Midbrain (tissue), 1 donor: Measurements from ENCODE around the gene KCNQ4.

Source experiments
- DNase-seq: peaks from one replicate; lab custom pipeline; 2025; lab: John Stamatoyannopoulos, UW

KCNQ4 gene

DNA sequence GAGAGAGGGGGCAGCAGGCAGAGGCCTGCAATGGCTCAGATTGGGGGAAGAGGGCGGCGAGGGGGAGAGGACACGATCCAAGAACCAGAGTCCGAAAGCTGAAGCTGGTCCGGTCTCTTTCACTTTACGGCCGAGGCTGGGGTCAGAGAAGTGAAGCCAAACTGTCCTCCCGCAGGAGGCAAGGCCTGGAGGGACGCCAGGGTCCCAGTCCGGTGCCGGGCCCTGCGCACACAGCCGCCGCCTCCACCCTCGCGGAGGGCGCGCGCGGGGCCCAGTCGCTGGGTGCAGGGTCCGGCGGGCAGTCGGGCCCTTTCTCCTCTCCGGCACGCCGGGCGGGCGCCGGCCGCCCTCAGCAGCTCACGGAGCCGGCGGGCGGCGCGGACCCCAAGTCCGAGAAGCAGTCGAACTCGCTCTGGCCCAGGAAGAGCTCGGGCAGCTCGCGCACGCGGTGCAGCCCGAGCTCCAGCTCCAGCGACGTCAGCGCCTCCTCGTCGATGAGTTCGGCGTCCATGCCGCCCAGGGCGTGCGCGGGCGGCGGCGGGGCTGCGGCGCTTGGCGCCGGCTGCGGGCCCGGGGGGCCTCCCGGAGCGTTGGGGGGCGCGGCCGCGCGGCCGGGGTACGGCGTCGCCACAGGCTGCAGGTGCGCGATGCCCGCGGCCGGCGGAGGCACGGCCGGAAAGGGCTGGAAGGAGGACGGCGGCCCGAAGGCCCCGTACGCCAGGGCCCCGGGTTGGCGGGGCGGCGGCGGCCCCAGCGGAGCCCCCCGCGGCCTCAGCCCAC lies 77.8 kb downstream of the KCNQ4 start:
- no peak for DNase-seq

DNA sequence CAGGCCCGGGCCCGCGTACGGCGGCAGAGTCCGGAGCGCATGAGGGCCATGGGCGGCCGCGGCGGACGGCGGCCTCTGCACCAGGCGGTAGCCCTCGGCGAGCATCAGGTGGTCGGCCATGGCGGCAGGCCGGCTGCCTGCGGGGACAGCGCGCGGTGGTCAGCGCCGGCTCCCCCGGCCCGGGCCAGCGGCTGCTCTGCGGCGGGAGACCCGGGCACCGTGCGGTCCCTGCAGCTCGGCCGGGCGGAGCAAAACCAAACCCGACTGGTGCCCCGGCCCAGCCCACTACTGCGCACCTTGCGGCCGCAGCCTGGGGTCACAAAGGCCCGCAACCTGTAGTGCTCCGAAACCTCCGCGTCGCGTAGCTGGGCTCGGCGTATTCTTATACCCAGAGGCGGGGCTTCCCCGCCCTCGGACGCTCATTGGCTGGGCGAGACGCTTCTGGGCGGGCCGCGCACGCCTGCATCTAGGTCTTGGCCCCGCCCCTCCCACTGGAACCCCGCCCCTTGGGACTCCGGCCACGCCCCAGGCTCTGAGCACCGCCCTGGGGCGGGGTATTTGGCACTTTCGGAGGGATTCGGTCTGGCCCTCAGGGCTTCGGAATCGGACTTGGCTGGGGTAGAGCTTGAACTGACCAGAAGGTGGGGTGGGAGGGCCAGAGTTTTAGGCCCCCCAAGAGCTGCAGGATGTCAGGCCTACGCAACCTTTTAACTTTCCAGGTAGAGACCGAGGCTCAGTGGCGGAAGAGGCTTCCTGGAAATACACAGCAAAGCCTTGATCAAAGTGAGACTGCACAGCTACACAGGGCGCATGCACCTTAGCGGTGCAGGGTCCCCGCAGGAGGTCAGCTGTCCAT lies 78.6 kb downstream of the KCNQ4 start, which contains the start of gene CITED4:
Gene CITED4, minus strand, starts transcription at position 356 of the 856 bp plus-strand sequence. Its CDS starts 236 bp downstream, at position 120.
- peak; percentile 95 for DNase-seq

DNA sequence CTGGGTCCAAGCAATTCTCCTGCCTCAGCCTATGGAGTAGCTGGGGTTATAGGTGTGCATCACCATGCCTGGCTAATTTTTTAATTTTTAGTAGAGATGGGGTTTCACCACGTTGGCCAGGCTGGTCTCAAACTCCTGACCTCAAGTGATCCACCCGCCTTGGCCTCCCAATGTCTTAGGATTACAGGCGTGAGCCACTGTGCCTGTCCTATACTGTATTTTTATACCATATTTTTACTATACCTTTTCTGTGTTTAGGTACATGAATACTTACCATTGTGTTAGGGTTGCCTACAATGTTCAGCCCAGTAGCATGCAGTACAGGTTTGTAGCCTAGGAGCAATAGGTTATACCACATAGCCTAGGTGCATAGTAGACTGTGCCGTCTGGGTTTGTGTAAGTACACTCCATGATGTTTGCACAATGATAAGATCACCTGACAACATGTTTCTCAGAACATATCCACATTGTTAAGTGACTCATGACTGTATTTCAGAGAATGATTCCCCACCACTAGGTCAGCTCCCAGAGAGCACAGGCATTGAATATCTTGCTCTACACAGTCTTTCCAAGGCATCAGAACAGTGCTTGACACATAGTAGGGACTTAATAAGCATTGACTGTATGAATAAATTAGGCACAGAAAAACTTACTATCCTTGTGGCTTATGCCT lies 84.6 kb downstream of the KCNQ4 start:
- no peak for DNase-seq

DNA sequence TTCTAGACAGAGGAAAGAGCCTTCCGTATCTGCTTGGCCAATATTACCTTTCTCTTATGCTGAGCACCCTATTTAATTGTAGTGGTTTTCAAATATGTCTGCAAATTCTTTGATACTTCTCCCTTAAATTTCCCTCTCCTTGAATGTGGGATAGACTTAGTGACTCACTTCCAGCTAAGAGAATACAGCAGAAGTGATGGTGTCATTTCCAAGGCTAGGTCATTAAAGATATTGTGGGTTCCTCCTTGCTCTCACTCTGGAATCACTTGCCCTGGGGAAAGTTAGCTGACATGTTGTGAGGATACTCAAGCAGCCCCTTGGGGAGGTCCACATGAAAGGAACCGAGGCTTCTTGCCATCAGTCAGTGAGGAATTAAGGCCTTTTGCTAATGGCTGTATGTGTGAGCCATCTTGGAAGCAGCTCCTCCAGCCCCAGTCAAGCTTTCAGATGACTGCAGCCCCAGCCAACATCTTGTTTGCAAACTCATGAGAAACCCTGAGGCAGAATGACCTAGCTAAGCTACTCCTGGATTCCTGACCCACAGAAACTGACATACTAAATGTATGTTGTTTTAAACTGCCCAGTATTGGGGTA lies 86.6 kb downstream of the KCNQ4 start:
- no peak for DNase-seq

DNA sequence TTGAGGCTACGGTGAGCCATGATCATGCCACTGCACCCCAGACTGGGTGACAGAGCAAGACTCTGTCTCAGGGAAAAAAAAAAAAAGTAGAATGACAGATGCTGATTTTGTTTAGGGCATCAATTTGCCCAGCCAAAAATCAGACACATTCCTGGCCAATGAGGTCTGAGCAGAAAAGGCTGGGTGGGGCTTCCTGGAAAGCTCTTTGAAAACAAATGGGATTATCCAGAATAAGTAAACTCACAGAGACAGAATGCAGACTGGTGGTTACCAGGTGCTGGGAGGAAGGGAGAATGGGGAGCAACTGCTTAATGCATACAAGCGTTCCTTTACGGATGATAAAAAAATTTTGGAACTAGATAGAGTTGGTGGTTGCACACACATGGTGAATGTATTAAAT lies 88.7 kb downstream of the KCNQ4 start:
- DNase-seq, result no peak

DNA sequence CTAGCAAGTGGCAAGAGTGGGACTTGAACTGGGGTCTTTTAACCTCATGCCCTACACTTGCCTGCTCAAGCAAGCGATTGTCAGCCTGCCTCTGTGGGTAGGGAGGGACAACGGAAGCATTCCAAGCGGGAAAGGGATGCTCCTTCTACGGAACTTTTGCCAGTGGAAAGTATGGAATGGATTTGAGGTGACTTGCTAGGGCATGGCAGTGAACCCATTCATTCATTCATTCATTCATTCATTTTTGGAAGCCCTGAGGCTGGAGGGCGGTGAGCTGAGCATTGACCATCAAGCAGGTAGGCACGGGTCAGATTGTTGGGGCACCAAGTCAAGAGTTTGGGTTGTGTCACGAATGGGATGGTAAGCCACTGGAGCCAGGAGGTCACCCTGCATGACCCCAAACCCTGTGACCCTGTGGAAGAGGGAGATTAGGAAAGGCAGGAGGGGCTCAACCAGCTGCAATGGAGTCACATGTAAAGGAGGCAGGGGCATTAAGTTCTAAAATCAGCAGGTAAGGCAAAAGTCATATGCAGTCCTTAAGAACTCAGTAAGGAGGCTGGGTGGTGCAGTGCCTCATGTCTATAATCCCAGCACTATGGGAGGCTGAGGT lies 90.4 kb downstream of the KCNQ4 start:
- DNase-seq, result no peak

DNA sequence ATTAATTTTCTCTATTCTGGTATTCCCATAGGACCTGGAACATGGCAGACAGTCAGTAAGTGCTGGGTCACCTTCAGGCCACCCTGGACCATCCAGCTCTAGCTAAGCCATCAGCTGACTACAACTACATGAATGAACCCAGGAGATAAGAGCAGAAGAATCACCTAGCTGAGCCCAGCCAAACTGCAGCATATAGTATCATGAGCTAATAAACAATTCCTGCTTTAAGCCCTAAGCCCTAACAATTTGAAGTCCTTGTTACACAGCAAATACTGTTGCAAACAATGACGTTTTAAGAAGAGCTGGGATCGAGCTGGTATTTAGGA lies 92.8 kb downstream of the KCNQ4 start:
- DNase-seq, result no peak

DNA sequence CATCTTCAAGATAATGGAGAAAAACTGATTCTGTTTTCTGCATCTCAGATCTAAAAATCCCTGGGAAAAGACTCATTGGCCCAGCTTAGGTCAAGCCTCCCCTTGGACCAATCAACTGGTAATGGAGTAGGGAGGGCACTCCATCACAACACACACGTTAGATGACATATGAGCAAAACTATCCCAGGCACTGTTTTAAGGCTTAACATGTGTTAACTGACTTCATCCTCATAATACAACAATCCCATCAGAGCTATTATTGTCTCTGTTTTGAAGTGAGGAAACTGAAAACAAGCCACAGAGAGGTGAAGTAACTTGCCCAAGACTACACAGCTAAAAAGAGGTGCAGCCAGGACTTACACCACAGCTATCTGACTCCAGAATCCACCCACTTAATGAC lies 93.3 kb downstream of the KCNQ4 start:
- no peak for DNase-seq

DNA sequence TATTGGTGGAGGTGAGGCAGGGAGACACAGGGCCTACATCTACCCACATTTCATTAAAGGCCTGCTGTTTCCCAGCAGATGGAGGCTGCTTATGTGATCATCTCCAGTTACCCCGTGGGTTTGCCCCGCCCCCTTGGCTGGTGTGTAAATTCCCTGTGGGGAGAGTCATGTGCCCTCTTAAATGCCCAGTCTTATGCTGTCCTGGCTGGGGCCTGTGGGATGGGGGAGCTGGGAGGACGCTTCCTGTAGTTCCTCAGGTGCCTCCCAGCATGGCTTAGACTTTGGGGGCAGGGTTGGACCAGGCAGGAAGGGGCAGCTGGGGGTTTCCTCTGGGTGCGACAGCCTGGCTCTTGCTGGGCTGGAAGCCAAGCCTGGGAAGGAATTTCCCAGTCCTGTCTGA lies 94.1 kb downstream of the KCNQ4 start:
- no peak for DNase-seq

DNA sequence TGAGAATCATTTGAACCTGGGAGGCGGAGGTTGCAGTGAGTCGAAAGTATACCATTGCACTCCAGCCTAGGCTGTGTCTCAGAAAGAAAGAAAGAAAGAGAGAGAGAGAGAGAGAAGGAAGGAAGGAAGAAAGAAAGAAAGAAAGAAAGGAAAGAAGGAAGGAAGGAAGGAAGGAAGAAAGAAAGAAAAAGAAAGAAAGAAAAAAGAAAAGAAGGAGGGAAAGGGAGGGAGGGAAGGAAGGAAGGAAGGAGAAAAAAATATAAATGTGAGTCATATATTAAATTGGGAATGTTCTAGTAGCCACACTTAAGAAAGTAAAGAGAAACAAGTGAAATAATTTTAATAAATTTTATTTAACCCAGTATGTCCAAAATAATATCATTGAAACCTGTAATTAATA lies 95.3 kb downstream of the KCNQ4 start:
- no peak for DNase-seq

DNA sequence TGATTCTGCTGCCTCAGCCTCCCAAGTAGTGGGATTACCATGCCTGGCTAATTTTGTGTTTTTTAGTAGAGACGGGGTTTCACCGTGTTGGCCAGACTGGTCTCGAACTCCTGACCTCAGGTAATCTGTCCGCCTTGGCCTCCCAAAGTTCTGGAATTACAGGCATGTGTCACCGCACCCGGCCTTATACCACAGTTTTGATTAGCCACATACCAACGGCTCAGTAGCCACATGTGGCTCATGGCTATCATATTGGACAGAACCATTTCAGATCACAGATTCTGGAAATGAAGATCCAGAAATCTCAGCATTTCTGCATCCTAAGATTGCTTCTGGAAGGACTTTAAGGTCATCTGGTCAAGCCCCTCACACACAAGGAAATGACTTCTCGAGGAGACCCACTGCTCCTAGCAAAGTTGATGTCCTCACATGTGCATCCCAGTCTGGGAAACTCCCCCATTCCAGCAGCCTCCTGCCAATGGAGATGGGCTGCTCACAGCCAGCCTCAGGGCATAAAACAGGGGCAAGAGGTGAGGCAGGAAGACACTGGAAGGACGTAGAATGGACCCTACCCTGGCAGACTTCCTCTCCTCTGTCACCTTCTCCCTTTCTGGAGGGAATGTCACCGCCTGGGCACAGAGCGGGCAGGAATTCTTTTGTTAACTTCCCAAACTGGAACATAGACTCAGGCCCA lies 96.0 kb downstream of the KCNQ4 start:
- no peak for DNase-seq

DNA sequence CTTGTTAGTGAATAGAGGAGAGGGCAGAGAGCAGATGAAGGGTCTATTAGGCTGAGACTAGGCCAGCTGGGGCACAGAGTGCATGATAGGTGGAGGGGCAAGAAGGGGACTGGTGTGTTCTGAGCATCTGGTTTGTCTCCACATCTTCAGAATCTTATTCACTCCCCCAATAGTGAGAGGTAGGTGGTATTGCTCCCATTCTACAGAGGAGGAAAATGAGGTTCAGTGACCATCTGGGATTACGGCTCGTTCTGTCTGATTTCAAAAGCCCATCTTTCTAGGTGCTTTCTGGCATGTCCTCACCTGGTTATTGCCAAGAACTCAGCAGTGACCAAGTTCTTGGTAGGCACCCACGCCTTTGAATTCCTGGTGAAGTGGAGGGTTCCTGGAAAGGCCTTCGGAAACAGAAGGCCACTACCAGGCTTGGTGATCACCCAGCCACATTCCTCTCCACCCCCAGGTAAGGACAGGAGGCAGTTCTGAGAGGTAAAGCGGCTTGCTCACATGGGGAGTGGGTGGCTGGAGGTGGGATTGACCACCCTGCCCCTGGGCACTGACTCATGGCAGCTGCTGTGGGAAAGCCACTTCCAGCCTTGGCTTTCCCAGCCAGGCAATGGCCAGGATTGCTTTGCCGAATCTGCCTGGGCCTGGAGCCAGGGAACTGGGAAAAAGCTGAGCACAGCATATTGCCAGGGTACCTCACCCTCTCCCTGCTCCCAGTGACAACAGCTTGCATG lies 97.4 kb downstream of the KCNQ4 start:
- no peak for DNase-seq

DNA sequence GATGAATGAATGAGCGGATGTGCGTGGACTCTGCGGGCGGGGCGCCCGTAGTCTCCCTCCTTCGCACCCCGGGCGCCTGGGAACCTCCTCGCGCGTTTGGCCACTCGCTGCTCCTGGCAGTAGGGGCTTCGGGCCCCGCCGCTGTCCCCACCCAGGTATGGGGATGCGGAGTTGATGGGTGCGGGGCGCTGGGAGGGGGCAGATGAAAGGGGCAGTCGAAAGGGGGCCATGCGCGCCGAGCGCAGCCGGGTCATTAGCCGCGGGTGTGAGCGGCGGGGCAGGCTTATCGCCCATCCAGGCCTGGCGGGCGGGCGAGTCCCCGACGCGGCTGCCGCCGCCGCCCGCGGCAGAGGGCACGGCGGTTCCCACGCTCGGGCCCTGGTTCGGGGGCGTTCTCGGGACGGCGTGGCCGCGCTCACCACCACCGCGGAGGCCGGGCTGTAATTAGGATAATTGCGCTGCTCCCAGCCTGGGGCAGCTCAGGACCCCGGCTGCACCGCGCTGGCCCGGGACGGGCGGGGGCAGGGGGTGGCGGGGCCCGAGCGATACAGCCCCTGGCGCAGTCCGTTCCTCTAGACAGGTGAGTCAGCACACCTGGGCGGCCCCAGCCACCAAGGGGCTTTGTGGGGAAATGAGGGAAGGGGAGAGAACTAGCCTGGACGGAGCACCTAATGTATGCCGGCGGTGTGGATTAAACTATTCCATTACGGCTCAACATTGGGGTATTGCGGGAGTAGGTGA lies 100.6 kb downstream of the KCNQ4 start:
- DNase-seq, result no peak

DNA sequence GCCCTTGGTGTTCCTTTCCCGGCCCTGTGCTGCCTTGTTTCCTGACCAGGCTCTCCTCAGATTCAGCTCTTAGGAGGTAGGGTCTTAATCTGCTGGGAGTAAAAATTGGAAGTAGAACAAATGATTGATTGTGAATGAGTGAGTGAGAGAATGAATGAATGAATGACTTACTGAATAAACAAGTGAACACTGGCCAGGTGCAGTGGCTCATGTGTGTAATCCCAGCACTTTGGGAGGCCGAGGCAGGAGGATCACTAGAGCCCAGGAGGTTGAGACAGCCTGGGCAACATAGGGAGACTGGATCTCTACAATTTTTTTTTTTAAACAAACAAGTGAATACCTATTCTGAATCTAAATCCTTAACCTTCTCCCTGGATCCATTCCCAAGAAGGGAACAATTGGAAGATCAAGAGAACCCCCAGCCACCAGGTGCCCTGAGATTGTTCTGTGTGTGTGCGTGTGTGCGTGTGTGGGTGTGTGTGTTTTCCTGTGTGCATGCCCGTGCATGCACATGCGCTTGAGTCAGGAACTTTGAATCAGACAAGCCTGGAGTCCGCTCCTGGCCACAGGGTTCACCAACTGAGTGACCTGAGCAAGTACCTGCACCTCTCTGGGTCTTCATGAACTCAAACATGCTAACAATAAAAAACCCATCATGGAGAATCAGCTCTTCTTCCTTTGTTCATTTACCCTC lies 102.9 kb downstream of the KCNQ4 start:
- no peak for DNase-seq

DNA sequence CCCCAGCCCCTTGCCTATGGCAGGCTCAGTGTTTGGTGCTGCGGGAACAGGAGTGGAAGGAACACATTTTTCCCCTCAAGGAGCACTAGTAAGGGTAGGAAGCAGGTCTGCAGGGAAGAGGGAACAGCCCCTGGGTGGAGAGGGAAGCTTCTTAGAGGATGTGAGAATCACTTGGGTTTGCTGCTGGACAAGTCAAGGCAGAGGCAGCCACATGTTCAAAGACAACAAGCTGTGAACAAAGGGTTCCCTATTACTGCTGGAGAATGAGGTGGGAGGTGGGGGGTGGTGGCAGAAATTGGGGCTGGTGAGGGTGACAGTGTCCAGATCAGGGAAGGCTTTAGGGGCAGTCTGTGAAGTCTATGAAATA lies 103.4 kb downstream of the KCNQ4 start:
- no peak for DNase-seq

DNA sequence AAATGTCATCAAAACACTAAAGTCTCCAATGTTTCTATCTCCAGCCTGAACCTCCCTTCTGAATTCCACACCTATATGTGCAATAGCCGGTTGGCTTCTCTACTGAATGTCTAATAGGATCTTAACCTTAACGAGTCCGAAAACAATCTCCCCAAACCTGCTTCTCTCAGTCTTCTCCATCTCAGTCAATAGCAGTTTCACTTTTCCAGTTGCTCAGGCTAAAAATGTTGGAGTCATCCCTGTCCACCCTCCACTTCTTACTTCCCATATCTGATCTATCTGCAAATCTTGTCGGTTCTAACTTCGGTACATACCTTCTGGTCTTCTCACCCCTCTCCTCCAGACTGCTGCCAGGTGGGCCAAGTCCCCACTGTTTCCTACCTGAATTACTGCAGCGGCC lies 104.1 kb downstream of the KCNQ4 start:
- no peak for DNase-seq
